ENCODE results near the gene RERG. TPM values are rescaled to one million over a fixed set of nuclear protein-coding genes. Genes with fewer than 3 reads are reported as not detected.
"Not testable (repeated sequence)": the region's sequence is repeated elsewhere in the genome, so short reads cannot be mapped to it uniquely, and the experiment has no call there.

RERG gene
- polyA plus RNA-seq, 1 experiment = 0.12 TPM

DNA sequence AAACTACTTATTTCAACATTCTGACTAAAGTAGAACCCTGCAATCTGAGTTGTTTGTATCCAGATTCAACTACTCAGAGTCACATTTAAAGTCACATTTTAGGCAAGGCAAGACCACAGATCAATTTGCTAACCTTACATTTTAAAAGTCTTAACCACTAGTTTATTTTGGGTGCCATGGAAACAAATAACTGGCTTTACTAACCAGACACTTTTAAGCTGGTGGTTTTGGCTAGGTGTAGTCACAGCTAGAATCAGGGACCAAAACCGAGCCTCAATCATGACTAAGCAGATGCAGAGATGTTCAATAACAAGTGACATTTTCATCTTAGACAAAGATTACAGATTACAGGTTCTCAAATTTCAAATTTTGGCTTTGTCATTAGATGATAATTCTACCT lies 133.1 kb downstream of the RERG start:
- ChIA-PET POLR2A (no interaction called here), CTCF (interaction anchor here (0.8 kb wide), 1 partner anchor 133 kb away, joined by 3 read pairs; the partner anchor contains the start of gene RERG)
- Histone ChIP-seq H3K27me3 (ENCODE audit: control insufficient read depth, insufficient read depth, low read length) (no peaks in the 10 kb centered on the region), H3K4me3 (ENCODE audit: low read depth, low read length) (no peak overlapping the region), H3K27ac (ENCODE audit: low read depth, low read length) (no peak overlapping the region), H3K9me3 (ENCODE audit: control insufficient read depth, insufficient read depth, low read length) (no peaks in the 10 kb centered on the region)
- TF ChIP-seq, protein P1, sequence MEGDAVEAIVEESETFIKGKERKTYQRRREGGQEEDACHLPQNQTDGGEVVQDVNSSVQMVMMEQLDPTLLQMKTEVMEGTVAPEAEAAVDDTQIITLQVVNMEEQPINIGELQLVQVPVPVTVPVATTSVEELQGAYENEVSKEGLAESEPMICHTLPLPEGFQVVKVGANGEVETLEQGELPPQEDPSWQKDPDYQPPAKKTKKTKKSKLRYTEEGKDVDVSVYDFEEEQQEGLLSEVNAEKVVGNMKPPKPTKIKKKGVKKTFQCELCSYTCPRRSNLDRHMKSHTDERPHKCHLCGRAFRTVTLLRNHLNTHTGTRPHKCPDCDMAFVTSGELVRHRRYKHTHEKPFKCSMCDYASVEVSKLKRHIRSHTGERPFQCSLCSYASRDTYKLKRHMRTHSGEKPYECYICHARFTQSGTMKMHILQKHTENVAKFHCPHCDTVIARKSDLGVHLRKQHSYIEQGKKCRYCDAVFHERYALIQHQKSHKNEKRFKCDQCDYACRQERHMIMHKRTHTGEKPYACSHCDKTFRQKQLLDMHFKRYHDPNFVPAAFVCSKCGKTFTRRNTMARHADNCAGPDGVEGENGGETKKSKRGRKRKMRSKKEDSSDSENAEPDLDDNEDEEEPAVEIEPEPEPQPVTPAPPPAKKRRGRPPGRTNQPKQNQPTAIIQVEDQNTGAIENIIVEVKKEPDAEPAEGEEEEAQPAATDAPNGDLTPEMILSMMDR (IDR thresholded peaks at IDR 0.05; ENCODE audit: low read depth, low read length) = no peak
- DNase-seq (ENCODE audit: low read depth, low spot score) = no peak

DNA sequence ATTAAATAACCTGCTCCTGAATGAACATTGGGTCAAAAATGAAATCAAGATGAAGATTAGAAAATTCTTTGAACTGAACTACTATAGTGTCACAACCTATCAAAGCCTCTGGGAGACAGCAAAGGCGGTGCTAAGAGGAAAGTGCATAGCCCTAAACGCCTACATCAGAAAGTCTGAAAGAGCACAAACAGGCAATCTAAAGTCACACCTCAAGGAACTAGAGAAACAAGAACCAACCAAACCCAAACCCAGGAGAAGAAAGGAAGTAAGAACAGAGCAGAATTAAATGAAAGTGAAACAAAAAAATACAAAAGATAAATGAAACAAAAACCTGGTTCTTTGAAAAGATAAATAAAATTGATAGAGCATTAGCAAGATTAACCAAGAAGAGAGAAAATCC lies 143.5 kb downstream of the RERG start:
- H3K27ac ChIP-seq (ENCODE audit: low read depth, low read length); H3K9me3 ChIP-seq (ENCODE audit: control insufficient read depth, insufficient read depth, low read length); CTCF ChIA-PET; DNase-seq (ENCODE audit: low read depth, low spot score); POLR2A ChIA-PET; H3K27me3 ChIP-seq (ENCODE audit: control insufficient read depth, insufficient read depth, low read length); H3K4me3 ChIP-seq (ENCODE audit: low read depth, low read length): not testable (repeated sequence)

DNA sequence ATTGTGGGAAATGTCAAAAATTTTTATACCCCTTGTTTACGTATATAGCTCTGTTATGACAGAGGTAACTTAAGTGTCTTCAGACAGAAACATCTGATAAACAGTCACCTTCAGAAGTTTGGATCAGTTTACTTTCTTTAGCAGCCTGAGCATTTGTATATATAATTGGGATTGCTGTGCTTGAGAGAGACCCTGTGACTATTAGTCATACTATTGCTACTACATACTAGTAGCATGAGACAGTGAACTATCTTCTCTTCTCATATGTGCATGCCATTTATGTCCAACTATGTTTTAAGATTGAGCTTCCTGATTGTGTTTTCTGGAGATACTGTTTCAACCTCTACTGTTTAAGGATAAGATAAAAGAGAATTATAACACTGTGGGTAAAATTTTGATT lies 146.9 kb downstream of the RERG start:
- CTCF ChIA-PET = interaction anchor here (1.0 kb wide), 1 partner anchor 17 kb away, joined by 3 read pairs; no protein-coding TSS in a partner anchor
- TF ChIP-seq, protein P1 (IDR thresholded peaks at IDR 0.05; ENCODE audit: low read depth, low read length) = no peak
- DNase-seq (ENCODE audit: low read depth, low spot score) = no peak
- Histone ChIP-seq H3K4me3 (ENCODE audit: low read depth, low read length) (no peak overlapping the region), H3K9me3 (ENCODE audit: control insufficient read depth, insufficient read depth, low read length) (no peaks in the 10 kb centered on the region), H3K27ac (ENCODE audit: low read depth, low read length) (no peak overlapping the region), H3K27me3 (ENCODE audit: control insufficient read depth, insufficient read depth, low read length) (no peaks in the 10 kb centered on the region)
- POLR2A ChIA-PET = no interaction called here

DNA sequence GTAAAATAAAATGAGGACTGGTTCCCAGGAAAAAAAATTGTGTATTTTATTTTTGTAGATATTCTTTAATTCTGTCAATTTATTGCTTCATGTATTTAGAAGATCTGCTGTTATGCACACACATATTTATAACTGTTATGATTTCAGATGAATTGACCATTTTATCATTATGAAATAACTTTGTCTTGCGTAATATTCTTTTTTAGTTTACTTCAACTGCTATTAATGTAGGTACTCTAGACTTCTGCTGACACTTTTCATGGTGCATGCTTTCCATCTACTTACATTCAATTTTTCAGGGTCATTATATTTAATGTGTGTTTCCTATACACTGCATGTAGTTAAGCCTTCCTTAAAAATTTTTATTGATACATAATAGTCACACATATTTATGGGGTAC lies 162.1 kb downstream of the RERG start:
- CTCF ChIA-PET = no interaction called here
- Histone ChIP-seq H3K27me3 (ENCODE audit: control insufficient read depth, insufficient read depth, low read length) (no peaks in the 10 kb centered on the region), H3K4me3 (ENCODE audit: low read depth, low read length) (no peak overlapping the region), H3K27ac (ENCODE audit: low read depth, low read length) (no peak overlapping the region), H3K9me3 (ENCODE audit: control insufficient read depth, insufficient read depth, low read length) (no peaks in the 10 kb centered on the region)
- POLR2A ChIA-PET = no interaction called here
- DNase-seq (ENCODE audit: low read depth, low spot score) = no peak
- TF ChIP-seq, protein P1 (IDR thresholded peaks at IDR 0.05; ENCODE audit: low read depth, low read length) = no peak

Other genes with a start within 250 kb of the RERG start
- gene PDE6H, start 248.4 kb downstream of the RERG start, polyA plus RNA-seq (2011; rRNA removed) = not detected in 2 replicates
- gene PTPRO, start 101.1 kb upstream of the RERG start, polyA plus RNA-seq (2011; rRNA removed) = 0.10 and 0.16 TPM in 2 replicates